GM12878 (cell line): ENCODE results near the gene FNDC3B.
A peak's percentile ranks its signal among the peaks of the same experiment; 100 is the strongest.

Experiments used
- ATF7 ChIP-seq: fragments of 450-650 bp; IDR thresholded peaks from 2 replicates; pipeline ENCODE4 v1.6.1; 2016; ENCODE audit warnings: low read depth, mild to moderate bottlenecking
- NFIC ChIP-seq: IDR thresholded peaks from 2 replicates; pipeline ENCODE4 v1.6.1; 2012; ENCODE audit warnings: low read depth, mild to moderate bottlenecking, inconsistent platforms, low read length, moderate library complexity
- POLR2AphosphoS2 ChIP-seq: IDR thresholded peaks from 2 replicates; pipeline ENCODE4 v1.6.1; 2011; ENCODE audit warnings: low read depth, mild to moderate bottlenecking, low read length, improper control_type of control experiment, moderate library complexity
- RCOR1 ChIP-seq: conservative IDR thresholded peaks from 2 replicates; pipeline ENCODE4 v1.6.1; 2012; ENCODE audit warnings: low read depth, low read length, improper control_type of control experiment
- TF ChIP-seq, protein P1 (sequence below): fragments of 450-650 bp; conservative IDR thresholded peaks from 2 replicates; pipeline ENCODE4 v1.6.1; 2017; ENCODE audit warnings: mild to moderate bottlenecking, moderate library complexity
- TF ChIP-seq, protein P2 (sequence below), 3 experiments: IDR thresholded peaks in 2 of 3; conservative IDR thresholded peaks in 1 of 3; 2 replicates each; pipeline ENCODE4 v1.5.1; 2011; ENCODE audit warnings: low read depth in 3 of 3, low read length in 3 of 3, mild to moderate bottlenecking in 3 of 3, control low read depth in 2 of 3, moderate library complexity in 2 of 3, inconsistent platforms in 1 of 3, mixed read lengths in 1 of 3; ENCODE audit not compliant: control insufficient read depth in 2 of 3, insufficient read depth in 1 of 3; ENCODE audit errors: extremely low read depth in 1 of 3
- TF ChIP-seq, protein P3 (sequence below): IDR thresholded peaks from 2 replicates; pipeline ENCODE4 v1.6.1; 2011; ENCODE audit warnings: low read depth, mild to moderate bottlenecking, low read length, moderate library complexity, borderline replicate concordance; ENCODE audit errors: extremely low read depth

DNA sequence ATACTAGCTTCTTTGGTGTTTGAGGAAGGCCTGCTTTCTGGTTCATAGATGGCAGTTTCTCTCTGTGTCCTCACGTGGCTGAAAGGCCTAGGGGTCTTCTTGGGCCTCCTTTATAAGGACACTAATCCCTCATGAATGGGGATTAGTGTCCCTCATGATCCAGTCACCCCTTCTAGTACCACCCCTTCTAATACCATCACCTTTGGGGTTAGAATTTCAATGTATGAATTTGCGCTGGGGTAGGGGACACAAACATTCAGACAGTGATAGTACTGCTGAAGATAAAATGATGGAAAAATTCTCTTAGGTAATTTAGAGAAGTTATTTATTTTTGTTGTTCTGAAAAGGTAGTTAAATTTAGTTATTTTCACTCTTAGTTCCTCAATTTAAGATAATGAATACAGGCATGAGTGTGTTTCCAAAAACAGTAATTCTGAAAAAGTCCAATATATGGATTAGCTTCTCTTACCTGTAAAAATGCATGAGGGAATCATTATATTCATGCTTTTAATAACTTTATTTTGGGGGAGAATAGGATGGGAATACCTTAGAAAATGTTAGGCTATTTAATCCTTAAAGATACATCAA lies 103.6 kb downstream of the FNDC3B start:
- TF ChIP-seq POLR2AphosphoS2 (no peak), RCOR1 (no peak), NFIC (peak; percentile 85), ATF7 (no peak)
- TF ChIP-seq, protein P1, sequence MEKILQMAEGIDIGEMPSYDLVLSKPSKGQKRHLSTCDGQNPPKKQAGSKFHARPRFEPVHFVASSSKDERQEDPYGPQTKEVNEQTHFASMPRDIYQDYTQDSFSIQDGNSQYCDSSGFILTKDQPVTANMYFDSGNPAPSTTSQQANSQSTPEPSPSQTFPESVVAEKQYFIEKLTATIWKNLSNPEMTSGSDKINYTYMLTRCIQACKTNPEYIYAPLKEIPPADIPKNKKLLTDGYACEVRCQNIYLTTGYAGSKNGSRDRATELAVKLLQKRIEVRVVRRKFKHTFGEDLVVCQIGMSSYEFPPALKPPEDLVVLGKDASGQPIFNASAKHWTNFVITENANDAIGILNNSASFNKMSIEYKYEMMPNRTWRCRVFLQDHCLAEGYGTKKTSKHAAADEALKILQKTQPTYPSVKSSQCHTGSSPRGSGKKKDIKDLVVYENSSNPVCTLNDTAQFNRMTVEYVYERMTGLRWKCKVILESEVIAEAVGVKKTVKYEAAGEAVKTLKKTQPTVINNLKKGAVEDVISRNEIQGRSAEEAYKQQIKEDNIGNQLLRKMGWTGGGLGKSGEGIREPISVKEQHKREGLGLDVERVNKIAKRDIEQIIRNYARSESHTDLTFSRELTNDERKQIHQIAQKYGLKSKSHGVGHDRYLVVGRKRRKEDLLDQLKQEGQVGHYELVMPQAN, result no peak
- TF ChIP-seq, protein P2, sequence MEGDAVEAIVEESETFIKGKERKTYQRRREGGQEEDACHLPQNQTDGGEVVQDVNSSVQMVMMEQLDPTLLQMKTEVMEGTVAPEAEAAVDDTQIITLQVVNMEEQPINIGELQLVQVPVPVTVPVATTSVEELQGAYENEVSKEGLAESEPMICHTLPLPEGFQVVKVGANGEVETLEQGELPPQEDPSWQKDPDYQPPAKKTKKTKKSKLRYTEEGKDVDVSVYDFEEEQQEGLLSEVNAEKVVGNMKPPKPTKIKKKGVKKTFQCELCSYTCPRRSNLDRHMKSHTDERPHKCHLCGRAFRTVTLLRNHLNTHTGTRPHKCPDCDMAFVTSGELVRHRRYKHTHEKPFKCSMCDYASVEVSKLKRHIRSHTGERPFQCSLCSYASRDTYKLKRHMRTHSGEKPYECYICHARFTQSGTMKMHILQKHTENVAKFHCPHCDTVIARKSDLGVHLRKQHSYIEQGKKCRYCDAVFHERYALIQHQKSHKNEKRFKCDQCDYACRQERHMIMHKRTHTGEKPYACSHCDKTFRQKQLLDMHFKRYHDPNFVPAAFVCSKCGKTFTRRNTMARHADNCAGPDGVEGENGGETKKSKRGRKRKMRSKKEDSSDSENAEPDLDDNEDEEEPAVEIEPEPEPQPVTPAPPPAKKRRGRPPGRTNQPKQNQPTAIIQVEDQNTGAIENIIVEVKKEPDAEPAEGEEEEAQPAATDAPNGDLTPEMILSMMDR (IDR thresholded peaks at IDR 0.05 in 2 of 3, conservative IDR thresholded peaks at IDR 0.05 in 1 of 3; ENCODE audit: control insufficient read depth in 2 of 3, extremely low read depth in 1 of 3, insufficient read depth in 1 of 3, low read depth in 3 of 3, low read length in 3 of 3), result no peak
- TF ChIP-seq, protein P3, sequence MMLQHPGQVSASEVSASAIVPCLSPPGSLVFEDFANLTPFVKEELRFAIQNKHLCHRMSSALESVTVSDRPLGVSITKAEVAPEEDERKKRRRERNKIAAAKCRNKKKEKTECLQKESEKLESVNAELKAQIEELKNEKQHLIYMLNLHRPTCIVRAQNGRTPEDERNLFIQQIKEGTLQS, result no peak
